Measurements from ENCODE around the gene CRACDL.

DNA sequence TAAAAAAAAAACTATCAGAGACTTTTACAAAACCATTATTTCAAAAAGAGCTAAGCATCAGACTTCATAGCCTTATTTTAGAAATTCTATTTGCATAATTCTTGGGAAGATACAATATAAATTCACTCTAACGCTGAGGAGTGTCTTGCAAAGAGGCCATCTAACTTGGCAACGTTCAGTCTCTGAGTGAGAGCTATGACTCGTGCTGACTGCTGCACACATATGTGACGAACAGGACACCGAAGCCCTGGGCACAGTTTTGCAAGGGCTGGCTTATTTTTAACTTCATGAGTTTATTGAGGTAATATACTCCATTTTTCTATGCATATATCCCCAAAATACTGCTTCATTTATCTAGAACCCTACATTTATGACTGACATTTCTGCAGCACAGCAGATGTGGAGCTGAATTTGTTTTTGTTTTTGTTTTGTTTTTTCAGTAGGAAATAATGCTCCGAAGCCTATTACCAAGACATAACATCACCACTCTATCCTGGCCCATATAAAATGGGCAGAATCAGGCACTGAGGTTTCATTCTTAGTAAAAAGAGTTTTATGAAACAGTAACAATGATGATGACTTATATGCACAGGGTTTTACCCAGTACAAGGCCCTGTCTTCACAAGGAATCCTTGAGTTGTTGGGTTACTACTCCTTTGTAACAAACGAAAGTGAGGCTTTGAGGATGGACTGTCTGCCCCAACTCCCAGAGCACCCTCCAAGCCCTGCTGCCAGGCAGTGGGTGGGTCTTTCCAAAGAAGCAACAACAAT is 68.3 kb downstream of the CRACDL start:
- TF ChIP-seq POLR2A (IDR thresholded peaks at IDR 0.05; ENCODE audit: low read depth, low read length) (no peak), POLR2AphosphoS5 (IDR thresholded peaks at IDR 0.05; ENCODE audit: low read depth, low read length) (no peak), TAF1 (IDR thresholded peaks at IDR 0.05; ENCODE audit: low read depth, low read length) (no peak), POU2F2 (IDR thresholded peaks at IDR 0.05; ENCODE audit: low read depth, low read length) (no peak), SPI1 (IDR thresholded peaks at IDR 0.05; ENCODE audit: low read depth, low read length) (no peak)
